ENCODE measurements around the gene TBC1D22A.

The TBC1D22A gene

DNA sequence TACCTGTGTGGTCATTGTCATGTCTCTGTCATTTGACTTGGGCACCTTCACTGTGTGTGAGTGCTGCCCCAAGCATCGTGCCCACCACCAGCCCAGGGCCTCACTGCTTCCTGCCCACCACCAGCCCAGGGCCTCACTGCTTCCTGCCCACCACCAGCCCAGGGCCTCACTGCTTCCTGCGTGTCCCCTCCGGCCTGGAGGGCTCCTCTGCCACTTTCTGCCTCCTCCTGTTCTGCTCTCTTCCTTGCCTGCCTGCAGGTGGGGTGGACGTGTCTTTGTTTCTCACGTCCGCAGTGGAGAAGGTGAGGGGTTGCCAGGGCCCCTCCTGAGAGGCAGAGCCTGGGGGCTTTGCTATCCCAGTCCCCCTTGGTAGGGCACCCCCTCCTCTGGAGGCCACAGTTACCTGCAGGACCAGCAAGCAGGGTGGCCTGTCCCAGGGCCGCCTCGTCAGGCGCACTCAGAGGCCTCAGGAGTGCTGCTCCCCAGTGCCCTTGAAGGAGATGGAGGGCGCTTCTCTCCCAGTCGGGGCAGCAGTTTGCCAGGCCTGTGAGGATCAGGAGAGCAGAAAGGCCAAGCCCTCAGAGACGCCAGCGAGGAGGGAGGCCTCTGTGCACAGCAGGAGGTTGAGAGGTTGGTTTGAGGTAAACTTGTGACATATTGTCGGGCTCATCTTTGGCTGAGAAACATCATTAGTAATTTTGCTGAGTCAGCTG is 290.7 kb downstream of the TBC1D22A start:
- no peak for FAIRE-seq

DNA sequence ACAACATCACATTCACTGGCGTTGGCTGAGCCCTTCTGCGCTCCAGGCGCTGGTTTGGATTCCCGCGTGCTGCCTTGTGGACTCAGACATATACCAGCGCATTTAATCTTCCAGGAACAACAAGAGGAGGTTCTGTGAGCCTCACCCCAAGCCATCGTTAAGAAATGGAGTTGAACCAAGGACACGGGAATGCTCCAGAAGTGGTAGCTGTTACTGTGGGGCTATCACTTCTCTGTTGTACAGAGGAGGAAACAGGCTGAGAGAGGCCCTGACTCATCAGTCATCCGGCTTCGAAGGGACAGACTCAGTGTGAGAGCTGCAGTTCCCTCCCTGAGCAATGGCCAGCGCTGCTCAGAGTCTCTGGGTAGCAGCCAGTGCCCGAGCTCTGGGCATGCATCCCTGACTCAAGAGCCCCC is 291.3 kb downstream of the TBC1D22A start:
- FAIRE-seq = no peak

DNA sequence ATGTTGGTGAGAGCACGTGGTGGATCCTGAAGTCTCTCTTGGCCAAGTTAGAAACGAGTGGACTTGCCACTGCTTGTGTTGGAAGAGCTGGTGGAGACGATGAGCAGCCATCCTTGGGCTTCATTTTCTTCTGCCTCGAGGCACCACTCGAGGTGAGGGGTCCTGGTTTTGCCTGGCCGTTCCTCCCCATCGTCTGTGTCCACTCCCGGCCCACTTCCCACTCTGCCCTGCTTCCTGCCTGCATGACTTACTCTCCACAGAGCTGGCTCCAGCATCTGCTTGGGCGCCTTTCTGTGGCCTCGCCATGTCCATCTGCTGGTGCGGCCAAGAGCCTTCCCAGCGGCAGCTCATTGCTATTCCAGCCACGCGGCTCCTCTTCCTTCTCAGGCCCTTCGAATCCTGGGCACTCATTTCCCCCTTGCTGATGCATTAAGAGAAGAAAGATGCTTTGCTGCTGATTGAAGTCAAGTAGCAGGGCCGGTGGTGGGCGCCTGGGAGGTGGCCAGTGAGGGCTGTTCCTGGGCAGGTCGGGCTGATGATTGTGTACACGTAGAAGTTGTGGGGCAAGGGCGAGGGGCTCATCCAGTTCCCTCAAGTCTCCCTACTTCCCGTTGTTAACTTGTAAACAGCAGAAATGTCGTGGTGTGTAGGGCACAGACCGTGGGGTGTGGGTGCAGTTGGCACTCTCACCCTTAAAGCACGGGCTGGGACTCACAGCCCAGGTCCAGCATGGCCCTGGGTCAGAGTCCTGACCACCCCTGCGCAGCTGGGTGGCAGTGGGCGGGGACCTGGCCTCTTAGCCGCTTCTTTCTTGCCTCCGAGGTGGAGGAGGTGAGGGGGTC is 292.0 kb downstream of the TBC1D22A start:
- no peak for FAIRE-seq

DNA sequence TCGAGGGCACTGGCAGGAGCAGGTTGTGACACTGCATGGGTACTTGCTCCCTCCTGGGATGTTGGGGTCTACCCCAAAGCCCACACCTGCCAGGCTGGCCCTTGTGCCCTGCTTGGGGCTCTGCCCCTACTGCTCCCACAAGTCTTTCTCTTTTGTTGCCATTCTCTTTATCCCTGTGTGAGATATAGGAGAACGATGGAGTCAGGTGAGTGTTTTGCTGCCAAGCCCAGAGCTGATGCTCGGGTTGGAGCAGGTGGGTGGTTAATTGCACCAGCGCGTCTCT is 292.6 kb downstream of the TBC1D22A start:
- FAIRE-seq = no peak

DNA sequence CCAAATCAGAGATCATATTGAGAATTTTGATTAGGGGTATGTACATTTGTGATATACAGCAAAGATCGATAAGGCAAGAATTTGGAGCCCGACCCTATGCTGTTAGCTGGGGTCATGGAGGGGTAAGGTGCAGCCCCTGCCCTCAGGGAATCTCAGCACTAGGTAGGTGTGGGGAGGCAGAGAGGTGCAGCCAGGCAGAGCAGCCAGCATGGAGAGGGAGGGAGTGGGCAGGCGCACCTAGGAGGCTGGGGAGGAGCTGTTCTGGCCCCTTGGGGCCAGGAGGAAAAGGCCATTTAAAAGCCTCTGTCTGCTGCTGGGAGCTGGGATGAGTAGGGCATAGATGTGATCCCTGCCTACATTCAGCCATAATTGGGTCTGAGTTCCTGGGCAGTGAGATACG is 293.0 kb downstream of the TBC1D22A start:
- FAIRE-seq = no peak

DNA sequence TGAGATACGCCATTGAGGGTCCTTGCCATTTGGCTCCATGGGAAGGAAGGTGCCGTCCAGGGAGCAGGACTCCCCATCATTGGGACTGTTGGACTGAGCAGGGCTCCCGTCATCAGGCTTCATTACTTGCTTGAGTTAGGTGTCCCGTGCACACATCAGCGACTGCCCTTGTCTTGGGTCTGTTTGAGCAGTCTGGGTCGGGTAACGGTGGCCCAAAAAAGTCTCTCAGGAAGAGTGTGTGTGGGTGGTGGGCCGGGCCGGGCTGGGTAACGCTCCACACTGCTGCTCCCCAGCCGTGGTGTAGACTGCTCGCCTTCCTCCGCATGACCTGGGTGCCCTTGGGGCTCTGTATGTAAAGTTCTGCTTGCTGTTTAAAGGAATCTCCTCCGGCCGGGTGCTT is 293.5 kb downstream of the TBC1D22A start:
- no peak for FAIRE-seq

DNA sequence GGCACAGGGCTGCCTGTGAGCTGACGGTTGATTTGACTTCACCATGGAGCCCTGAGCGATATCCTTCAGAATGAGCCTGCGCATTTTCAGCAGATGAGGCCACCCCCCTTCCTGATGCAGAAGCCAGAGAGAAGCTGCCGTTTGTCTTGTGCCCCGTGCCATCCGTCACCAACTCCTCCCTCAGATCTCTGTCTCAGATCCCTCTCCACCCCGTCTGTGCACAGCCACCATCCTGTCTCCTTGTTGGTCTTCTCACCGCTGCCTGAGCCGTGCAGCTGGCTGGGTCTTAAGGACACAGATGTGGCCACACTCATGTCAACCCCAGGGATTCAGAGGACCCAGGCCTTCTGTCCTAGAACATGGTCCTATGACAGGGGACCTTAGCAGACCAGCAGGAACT is 293.9 kb downstream of the TBC1D22A start:
- no peak for FAIRE-seq

DNA sequence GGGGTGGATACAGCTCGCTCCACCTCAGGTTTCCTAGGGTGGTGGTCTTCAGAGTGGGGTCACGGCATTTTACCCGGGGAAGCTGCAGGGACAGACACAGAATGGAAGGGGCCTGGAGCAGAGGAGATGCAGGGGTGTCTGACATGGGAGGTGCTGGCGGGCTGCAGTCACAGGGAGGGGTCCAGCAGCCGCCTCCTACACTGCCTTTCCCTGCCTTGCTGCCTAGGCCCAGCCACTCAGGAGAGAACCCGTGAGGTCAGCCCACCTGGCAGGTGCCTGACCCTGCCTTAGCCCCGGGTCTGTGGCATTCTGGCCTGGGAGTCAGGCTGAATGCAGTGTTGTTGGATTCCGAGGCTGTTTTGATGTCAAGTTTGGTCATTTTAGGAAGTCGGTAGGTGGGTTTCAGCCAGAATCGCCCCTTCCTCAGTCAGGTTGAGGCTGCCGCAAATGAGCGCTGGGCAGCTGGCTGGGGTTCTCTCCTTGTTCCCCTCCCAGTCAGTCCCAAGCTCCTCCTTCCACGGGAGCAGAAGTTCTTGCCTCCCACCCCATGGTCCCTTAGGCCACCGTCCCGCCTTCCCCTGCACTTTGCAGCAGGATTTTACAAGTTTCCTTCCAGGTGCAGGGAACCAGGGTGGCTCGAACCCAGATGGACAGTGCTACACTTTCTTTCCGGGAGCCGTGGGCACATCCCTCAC is 294.5 kb downstream of the TBC1D22A start:
- no peak for FAIRE-seq

DNA sequence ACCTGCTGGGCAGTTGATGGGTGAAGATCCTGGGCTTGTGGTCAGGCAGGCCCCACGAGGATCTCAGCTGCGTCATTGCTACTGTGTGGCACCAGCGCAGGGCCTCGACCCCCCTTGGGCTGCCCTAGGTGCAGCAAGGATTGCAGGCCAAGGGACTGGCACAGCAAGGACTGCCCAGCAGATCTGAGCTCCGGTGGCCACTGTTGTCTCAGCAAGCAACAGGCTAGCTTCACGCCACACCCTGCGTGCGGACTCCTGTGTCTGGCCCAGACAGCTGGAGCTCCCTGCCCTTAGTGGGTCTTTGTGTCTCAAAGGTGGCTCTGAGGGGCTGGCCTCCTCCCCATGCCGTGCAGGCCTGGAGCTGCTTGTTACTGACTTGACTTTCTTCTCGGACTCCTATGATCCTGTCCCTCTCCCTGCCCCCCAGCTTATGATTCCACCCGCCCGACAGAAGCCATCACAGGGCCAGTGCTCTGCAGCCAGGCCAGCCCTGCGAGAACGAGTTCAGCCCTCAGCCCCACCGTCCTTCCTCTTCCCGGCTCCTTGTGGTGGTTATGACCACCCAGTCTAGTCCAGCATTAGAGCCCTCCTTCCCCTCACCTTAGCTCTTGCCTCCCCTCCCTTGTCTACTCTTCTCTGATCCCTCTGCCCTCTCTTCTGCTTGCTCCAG is 295.6 kb downstream of the TBC1D22A start:
- FAIRE-seq = no peak

DNA sequence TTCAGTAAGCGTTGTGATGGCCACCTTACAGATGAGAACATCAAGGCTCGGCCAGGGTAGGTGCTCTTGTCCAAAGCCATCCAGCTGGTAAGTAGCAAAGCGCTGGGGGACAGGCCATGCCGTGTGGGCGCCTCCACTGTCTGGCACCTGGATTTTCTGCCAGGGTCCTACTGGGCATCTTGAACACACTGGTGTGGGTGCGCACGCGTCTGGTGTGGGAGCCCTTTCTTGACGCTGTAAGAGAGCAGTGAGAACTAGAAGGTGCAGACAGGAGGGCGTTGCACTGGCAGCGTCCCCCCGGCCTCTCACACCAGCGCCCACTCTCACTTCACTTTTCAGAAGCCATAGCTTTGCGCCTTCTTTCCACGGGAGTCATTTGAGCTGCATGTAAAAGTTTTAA is 296.6 kb downstream of the TBC1D22A start:
- FAIRE-seq = no peak

DNA sequence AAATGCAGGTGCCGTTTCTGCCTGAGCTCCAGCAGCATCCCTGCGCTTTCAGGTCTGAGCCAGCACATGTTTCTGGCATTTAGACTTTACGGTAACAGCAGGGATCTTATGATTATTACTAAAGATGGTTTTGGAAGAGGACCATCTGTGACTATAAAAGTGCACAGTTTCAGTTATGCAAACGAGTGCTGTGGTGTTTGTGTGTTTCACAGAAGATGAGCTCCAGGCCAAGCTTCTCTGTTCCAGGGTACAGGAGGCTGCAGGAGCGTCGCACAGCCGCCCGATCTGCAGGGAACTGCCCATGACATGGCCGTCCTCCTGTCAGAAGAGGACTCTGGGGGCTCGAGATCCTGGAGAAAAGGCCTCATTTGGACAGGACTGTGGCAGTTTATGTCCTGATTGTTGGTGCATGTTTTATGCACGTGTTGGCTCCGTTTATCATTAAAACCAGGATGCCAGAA is 297.3 kb downstream of the TBC1D22A start:
- no peak for FAIRE-seq

DNA sequence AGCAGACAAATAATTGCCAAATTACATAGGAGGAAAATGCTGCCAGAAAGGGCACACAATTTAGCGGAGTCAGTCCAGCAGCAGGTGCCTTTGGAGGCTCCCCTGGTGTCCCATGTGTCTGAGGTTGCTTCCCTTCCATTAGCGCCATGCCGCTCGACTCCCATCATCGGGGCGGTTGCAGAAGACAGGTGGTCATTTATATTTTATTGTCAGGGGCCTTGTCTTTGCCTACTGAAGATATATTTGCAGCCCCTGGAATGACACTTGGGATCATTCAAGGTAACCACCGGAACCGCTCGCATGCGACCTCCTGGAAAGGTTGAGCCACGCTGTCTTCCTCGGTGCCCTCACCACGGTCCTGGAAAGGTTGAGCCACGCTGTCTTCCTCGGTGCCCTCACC is 298.3 kb downstream of the TBC1D22A start:
- no peak for FAIRE-seq

DNA sequence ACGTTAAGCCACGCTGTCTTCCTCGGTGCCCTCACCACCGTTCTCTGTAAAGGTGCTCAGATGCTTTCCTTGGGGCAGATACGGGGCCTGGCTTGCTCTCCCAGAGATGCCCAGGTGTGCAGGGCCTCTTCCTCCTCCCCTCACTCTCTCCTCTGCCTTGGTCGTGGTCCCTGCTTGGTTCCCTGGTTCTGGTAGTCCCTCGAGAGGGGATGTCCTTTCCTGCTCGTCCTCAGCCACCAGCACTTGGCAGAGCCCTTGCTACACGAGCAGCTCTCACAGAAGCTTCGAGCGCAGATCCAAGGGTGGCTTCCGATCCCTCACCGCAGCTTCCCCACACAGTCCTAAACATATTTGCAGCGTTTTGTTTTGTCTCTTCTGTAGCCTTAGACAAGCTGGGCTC is 298.8 kb downstream of the TBC1D22A start:
- no peak for FAIRE-seq

DNA sequence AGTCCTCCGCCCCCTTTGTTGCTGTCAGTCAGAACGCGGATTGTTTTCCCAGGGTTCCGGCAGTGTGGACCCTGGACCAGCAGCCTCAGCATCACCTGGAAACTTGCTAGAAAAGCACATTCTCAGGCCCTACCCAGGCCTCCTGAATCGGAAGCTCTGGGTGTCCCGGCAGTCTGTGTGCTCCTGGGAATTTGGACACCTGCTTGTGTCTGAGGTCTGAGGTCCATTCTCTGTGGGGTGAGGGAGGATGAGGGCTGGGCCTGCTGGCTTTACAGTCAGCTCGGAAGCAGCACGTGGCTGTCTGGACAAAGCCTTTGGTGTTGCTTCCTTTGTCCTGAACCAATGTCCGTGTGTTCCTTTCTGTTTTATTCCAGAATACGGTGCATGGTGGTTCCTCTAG is 299.7 kb downstream of the TBC1D22A start:
- FAIRE-seq = no peak

DNA sequence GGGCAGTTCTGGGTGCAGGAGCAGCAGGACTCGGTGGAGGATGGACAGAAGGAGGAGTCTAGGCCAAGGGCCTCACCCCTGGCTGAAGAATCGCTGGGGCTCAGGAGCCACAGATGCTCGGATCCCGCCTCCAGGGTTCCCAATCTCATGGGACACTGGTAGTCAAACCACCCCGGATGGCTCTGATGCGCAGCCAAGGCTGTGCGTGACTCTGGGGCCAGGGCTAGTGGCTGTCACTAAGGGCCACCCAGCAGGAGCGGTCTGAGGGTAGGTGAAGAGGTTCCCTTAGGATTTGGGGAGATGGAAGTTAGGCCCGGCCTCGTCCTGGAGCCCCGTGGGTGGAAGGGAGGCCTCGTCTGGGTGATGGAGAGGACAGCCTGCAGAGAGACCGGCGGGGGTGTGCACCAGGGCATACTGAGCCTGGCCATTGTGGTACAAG is 300.6 kb downstream of the TBC1D22A start:
- FAIRE-seq = no peak

DNA sequence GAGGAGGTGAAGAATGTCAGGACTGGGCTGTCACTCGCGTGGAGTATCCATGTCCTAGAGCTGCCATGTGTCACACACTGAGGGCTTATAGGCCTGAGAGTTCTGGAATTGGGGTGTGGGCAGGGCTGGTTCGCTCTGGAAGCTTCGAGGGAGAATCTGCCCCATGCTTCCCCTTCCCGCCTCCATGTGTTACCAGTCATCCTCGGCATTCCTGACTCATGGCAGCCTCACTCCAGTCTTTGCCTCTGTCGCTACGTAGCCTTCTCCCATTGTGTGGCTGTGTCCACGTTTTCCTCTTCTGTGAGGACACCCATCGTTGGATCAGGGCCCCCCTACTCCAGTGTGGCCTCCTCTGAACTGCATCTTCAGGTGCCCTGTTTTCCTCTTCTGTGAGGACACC is 301.2 kb downstream of the TBC1D22A start:
- no peak for FAIRE-seq

DNA sequence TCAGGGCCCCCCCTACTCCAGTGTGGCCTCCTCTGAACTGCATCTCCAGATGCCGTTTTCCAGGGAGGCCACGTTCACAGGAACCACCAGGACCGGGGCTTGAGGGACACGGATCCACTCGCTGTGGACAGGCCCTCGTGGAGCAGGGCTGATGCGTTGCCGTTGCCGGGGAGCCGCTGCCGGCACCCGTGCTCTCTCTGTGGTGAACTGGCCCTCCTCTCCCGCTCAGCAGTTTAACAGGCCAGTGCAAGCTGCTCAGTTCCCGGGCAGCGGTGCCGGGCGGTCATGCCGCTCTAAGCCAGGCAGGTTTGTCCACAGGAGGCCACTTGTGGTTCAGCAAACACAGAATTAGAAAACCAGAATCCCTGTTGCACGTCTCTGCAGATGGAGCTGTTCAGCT is 301.6 kb downstream of the TBC1D22A start:
- FAIRE-seq = no peak

DNA sequence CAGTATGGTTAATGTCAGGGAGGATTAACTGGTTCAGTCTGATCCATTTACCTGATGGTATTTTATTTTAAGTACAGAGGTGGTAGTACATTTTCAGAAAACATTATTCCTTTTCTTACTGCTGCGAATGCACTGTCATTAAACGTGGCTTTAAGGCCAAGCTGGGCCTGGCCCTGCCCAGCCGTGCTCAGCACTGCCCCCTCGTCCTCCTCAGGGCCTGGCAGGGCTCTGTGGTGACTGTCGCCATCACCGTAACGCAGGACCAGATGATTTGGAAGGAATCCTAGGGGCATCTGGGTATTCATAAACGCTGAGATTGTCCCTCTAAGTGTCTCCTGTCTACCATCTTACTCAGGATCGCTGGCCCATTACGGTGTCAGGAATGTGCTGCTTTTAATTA is 302.0 kb downstream of the TBC1D22A start:
- no peak for FAIRE-seq

DNA sequence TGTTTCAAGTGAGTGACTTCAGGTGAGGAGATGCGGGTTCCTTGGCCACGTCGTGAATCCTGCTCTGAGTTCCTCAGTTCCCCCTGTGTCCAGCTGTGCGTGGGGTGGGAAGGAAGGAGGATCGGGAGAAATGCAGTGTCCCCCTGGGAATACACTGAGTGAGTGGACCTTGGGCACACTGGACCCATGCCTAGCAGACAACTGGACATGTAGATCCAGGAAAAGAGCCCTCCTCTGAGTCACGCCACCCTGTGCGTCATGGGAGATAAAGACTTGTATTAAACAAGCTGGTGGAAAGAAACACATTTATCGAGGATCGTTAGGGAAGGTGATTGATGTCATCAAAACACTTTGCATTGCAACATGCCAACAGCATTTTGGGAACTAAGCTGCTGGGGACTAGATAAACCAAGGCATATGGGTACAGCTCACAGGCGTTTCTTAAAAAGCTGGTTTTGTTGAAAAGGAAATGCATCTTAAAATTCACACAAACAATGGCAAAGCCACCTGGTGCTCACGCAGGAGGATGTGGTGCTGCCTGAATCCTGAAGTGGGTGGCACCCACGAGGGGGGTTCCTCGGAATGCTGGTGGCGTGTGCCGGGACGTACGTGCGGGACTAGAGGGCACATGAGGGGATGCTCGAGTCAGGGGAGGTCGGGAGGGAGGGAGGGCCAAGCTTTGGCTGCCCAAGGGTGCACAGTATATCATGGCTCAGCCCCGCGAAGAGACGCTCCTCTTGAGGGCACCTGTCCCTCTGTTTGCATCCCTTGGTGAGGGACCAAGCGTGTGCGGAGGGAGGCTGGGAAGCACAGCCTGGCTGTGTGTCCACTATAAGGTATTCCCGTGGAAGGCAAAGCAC is 303.5 kb downstream of the TBC1D22A start:
- FAIRE-seq = no peak

DNA sequence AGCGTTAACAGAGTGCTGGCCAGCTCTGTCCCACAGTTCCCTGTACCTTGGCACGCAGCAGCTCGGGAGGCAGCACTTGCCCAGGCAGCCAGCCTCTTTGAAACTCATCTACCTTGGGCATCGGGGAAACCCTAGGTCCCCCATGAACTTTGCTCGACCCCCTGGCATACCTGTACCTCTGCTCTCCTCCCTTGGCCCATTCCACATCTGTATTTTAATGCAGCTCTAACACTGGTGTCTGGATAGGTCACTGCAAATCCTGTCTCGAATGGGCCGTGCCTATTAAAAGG is 304.1 kb downstream of the TBC1D22A start:
- no peak for FAIRE-seq

DNA sequence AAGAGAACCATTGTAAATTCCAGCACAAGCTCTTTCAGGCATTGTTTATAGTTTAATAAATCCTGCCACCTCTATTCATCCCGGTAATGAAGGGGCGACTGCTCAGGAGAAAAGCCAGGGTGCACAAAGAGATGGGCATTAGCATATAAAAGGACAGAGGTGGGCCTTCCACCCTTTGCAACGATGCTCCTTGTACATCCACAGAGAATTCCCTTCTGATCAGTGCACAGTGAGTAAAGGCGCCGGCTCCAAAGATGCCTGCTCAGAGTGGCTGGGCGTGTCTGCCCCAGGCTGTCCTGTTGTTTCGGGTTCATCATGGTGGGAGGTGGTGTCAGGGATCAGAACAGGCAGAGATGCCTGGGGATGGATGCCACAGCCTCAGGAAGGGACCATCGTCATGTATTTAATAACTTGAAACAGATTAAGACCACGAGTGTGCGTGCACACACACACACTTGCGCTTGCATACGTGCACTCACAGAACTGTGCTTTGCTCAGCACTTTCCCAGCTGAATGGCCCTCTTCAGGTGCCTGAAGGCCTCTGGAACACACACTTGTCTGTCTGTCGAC is 305.0 kb downstream of the TBC1D22A start:
- no peak for FAIRE-seq

DNA sequence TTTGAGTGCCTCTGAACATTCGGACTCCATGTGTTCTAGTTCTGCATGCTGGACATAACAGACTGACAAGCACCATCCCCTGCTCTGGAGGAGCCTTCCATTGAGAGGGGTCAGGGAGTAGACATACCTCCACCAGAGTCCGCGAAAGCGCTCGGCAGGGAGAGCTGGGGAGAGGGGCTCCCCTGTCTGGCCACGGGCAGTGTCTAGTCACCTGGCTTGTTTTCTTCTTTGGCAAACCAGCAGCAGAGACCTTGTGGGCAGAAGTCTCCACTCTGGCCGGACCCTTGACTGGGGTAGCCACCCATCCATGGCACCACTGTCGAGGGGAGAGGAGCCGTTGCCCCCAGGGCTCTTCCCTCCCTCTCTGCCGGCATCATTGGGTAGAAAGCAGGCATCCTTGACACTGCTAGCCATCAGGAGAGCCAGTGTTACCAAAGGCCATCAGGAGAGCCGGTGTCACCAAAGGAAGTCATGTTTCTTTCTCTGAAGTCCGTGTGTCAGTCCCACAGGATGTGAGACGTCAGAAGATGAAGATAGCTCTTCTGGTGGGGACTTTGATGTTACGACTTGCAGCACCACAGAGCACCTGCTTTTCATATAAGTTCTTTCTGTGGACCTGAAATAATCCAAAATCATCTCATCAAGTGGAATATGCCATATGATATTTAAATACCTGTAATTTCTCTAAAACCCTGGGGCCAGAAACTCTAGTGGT is 305.6 kb downstream of the TBC1D22A start:
- no peak for FAIRE-seq
